Mesenteric fat pad (tissue), 1 donor: ENCODE data around the gene RNF220. TPM values are rescaled to one million over a fixed set of nuclear protein-coding genes. Genes with fewer than 3 reads are reported as not detected.

Experiments
- DNase-seq: peaks from one replicate; pipeline ENCODE4 v3.0.0-alpha.2; 2020; ENCODE audit warnings: low spot score
- total RNA-seq: library from RNA; stranded (reverse); fragmentation: NEBNext Ultra II Directional; extraction: Animal tissue kit (Norgen Biotek cat#: 25700); gene quantifications from one replicate; pipeline ENCODE4 v1.2.1, GENCODE V29; 2021
- donor health status: DM: yes; HTN: yes; CAD: no.

Gene RNF220
- total RNA-seq, 1 donor from 2014 or later = 60.1 TPM

DNA sequence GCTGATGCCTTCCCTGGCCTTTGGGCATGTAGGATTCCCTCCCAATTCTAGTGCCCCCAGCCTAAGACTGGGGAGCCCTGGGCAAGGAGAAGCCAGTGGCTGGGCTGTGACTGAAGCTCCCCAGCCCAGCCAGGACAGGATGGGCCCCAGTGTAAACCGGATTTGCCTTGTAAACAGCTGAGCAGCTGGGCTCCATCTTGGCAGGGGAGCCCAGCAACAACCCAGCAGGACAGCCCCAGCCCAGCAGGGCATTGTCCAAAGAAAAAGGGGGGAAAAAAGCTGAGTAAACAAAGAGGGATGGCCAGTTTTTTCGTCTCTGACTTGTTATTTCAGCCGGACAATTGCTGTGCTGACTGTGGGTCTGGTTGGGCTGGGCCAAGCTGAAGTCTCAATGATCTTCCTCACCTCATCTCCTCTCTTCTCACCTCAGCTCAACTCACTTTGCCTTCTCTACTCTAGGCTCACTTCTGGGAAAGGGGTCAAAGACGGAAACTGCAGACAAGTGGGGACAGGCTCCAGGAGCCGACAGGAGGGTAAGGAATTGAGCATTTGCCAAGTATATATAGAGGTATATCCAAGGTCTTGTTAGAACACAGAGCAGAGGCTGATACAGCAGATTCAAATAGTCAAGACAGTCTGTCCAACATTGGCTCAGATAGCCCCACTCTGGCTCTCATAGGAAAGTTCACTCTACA is 171.5 kb downstream of the RNF220 start:
- no peak for DNase-seq

DNA sequence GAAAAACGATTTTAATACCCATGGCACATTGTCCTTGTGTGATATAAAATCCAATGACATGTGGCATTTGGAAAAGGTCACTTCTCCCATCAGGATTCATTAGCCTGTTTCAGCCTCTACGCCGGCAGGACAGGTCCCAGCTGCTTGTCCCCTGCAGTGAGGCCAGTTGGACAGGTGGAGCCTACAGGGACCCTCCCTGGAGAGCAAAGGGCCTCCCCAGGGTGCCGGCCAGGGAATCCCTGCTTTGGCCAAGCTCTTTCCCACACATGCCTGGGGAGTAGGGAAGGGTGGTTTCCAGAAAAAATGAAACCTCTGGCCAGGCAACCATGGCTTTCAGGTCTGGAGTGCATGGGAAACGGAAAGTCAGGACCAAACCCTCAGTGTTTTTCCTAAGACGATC is 176.2 kb downstream of the RNF220 start:
- DNase-seq = no peak

DNA sequence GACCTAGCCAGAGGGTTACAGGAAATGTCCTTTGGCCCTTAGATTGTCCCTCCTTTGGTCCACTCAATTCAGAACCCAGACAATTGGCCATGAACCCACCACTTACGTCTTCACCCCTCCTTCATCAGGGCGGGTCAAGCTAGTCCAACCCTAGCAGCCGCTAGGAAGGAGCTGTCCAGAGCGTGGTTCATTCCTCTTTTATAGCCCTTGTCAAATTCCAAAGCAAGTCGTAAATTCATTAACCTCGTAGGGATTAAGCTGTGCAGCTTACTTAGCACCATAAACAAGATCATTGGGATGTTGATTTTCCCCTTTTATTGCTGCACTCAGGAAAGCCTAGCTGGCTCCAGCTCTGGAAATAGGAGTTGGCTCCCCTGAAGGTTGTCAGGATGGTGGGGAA is 179.1 kb downstream of the RNF220 start:
- no peak for DNase-seq

DNA sequence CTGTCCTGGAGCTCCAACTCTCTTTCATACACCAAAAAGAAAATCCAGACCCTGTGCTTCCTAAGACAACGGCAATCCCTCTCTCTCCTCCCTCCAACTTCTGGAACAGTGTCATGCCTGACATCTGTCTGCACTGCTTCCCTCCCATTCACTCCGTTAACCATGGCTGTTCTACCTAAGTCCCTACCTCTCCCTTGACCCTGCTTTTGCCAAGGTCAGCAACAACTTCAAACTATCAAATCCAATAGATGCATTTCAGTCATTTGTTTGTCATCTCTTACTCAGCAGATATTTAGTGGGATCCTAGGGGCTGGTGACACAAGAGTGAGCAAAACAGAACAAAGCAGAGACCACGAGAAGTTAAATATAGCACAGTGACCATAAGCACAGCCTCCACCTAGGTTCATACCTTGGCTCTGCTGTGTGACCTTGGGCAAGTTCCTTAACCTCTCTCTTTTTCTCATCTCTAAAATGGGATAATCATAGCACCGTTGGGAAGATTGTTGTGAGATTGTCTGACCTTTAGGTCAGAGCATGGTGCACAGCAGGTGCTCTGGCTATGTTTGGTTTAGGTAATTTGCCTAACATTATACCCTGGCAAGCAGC is 180.4 kb downstream of the RNF220 start:
- no peak for DNase-seq

DNA sequence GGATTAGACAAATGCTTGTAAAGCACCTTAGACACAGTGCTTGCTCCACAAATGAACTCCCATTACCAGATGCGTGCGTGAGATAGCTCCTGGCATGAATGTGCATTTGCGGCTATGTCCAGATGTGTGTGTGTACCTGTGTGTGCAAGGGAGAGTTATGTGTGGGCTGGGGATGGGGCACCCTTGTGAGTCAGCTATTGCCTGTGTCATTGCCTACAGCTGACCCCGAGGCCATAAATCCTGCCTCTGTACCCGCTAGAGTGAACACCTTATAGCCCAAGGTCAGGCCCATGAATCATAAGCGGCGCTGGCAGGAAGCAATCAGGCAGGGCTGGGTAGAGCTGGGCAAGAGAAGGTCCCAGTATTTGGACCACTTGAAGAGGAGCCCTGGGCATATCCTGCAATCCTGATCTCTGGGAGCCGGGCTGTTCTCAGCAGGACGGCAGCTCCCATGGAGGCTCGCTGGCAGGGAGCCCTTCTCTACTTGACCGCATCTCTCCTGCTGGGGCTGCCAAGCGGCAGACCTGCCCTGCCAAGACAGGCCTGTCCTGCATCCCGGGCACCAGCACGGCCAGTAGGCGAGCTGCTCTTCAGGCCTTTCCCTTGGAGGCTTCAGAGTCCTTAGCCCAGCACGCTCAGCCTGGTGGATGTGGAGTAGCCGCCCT is 182.9 kb downstream of the RNF220 start:
- DNase-seq = no peak

DNA sequence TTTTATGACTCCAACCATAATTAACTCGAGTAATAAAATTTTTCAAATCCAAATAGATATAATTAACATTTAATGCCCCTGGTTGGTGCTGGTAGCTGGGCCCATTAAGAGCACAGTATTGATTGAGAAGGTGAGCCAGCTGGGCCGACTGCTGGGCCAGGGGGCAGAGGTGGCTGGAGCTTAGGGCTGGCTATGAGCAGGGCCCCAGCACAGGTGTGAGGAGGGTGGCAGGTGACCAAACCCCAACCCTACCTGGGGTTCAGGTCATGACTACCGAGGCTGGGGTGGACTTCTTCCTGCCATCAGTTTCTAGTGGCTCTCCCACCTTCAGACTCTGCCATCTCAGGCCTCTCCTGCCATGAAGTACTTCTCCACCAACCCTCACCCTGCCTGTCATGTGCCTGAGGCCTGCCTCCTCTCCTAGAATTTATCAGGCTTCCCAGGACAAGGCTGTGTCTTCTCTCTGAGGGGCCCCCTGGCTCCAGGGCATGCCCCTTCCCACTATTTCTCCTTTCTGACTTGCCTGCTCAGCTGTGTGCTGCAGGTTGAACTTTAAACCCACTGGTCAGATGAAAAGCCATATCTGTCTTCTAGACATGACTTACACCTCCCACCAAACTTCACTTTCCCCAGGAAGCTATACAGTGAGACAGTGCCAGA is 183.6 kb downstream of the RNF220 start:
- DNase-seq = no peak

DNA sequence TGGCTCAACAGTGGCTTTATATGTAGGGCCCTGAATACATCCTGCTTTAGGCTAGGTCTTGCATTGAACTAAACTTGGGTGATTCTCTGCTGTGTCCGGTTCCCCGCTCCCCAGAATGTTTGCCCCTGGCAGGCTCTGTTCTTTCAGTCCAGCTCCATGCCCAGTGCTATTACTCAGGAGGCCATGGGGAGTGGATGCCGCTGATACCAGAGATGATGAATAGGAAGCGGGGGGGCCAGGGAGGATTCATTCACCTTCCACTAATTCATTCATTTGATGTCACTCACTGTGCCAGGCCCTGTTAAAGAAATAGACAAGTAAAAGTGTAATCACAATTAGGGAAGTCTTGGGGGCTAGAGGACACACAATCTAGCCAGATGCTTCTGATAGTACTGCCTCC is 185.4 kb downstream of the RNF220 start:
- DNase-seq = no peak

DNA sequence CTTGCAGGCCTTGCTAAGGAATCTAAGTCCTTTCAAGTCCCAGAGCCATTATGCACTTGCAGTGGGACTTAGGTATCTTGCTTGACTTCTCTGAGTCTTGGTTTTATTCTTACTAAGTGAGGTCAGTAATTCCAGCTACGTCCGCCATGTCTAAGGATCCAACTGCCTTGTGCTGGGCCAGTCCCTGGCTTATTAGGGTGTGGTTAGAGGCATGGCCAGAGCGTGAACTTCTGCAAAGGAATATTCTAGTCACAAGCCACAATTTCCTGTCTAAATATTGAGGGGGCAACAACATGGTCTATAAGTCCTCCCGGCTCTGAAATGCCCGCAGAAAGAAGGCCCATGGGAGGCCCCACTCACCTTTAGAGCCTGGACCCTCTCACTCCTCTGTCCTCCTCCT is 186.3 kb downstream of the RNF220 start:
- no peak for DNase-seq

DNA sequence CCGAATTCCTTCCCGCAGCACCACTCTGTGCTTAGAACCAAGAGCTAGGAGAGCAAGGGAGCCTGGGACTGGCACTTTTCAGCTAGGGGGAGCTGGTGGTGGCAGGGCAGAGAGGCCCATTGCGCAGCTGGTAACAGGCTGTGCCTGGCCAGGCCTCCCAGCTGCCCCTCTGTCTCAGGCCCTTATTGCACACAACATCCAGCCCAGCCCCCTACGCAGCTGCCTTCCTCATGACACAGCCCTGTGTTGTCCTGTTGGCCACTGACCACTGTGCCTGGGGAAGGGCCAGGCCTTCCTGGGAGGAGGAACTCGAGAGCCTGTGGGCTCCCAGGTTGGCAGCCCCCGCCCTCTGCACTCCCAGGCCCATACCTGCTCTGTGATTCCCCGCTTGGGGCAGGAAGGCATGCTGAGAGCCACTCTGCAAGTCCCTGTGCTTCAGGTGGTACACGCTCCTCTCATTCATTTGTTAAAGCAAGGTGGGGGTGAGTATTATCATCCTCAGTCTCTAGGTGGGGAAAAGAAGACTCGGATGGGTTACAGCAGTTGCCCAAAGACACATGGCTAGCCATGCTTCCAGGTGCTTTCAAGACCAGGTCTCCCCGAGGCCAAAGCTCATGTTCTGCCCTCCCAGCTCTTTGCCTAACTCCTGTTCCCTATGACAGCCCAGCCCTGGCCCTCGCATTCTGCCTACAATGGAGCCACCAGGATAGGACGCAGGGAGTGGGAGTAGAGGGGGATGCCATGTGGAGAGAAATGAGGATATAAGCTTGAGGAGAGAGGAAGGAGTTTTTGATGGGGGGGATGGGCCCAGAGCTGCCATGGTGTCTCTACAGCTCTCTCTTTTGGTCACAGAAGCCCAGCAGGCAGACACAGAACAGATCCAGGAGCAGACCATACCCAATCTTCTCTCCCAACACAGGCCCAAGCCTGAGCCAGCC is 187.4 kb downstream of the RNF220 start:
- no peak for DNase-seq

DNA sequence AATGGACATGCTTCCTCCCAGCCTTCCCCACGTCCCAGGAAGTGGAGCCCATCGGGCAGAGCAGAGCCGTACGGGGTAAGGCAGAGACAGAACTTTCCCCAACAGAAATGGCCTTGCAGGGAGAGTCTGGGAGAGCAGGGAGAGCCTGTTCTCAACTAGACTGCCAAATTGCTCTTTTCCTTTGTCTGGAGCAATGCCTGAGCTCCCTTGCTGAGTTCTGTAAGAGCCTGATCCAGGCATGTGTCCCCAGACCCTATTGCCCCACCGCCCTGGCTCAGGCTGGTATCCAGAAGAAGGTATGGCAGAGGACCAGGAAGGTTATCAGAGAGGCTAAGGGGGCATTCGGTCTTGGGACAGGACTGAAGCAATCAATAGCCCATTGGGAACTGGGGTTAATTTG is 189.3 kb downstream of the RNF220 start:
- DNase-seq = no peak

DNA sequence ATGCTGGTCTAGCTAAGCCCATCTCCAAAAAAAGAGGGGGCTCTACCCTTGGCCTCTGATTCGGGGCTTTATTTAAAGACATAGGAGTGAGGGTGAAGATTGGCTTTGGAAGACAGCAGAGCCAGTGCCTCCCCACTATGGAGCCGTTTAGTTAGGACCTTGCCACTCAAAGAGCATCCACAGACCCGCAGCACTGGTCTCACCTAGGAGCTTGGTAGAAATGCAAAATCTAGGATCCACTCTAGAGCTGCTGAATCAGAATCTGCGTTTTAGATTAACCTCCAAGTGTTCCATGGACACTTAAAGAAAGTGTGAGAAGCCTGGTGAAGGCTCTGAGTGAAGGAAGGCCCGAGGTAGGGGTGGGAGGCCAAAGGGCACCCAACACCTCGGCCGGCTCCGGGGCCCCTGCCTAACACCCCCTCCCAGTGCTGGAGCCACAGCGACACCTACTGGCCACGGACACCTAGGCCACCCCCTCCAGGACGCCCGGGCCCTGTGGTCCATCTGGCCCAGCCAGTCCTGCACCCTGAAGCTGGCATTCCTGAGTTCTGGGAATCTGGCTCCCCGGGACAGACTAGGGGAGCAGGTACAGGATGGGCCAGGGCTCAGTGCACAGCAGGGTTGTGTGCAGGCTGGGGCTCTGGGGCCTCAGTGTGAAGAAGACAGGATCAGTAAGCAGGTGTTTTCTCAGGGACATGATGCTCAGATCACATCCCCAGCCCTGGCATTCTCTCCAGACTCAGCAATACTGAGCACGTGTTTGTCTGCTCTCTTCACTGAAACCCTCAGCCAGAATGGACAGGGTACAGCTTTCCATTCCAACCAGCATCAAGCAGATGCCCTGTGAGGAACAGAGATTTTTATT is 190.0 kb downstream of the RNF220 start:
- peak; percentile 95 for DNase-seq

DNA sequence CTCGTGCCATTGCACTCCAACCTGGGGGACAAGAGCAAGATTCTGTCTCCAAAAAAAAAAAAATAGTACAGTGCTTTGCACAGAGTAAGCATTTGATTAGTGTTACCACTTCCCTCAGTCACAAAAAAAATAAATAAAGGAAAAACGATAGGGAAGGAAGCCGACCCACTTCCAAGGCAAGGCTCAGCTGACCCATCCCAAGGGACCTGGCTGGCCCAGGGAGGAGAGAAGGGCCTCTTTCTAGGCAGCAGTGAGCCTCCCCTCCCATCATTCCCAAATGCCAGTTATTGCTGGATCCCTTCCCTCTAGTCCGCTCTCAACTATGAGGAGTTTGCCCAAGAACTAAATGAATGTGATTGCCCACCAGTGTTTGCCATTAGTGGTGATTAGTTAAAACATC is 191.5 kb downstream of the RNF220 start:
- DNase-seq = no peak

DNA sequence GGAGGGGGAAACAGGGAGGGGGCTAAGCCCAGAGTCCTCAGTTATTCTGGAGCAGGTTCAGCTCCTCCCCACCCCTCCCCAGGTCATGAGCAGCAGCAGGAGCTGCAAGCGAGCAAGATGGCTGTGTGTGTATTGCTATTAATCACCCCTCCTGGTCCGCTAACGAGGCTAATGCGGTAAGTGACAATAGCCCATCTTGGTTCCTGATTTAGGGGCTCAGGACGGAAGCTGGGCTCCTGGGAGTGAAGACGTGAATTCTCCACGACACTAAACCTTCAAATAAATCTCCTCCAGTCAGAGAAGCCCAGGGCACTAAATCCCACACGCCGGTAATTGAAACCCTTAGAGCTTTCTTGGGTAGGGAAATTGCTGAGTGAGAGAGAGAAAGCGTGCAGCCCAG is 193.1 kb downstream of the RNF220 start:
- no peak for DNase-seq

DNA sequence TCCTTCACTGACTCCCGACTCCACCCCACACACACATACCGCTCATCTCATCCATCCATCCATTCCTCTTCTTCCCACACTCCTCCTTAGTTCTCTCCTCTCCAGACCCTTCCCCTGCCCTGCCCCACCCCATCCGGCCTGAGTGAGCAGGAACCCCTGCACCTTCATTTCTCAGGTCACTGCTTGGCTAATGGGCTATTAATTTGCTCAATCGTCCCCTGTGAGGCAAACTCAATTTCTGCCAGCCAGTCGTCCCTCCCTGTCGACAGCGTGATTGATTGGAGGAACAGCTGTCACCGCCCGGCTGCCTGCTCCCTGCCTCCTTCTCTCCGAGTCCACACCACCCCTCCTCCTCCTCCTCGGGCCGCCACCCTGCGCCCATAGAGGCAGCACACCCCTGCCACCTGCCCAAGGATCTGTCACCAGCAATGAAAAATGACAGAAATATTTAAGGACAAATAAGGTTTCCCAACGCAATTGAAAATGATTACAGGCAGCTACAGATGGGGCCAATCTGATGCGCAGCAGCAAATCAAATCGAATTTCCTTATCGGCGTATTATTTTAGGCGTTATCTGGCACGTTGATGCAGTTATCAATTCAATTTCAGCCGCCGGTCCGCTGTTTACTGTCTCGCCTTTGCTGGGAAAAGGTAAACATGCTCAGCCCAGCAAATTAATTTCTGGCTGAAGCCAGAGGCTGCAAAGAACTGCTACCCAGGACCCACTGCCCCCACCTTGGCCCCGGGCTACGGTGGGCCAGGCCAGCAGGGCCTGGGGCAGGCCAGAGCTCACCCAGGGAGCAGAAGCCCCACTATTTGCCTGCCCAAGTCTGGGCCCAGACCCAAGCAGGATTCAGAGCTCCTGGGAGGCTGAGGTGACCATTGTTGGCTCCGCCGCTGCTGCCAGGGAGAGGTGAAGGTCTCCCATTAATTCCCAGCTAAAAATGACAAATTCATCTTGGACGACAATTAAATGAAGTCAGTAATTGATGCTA is 197.9 kb downstream of the RNF220 start:
- no peak for DNase-seq

DNA sequence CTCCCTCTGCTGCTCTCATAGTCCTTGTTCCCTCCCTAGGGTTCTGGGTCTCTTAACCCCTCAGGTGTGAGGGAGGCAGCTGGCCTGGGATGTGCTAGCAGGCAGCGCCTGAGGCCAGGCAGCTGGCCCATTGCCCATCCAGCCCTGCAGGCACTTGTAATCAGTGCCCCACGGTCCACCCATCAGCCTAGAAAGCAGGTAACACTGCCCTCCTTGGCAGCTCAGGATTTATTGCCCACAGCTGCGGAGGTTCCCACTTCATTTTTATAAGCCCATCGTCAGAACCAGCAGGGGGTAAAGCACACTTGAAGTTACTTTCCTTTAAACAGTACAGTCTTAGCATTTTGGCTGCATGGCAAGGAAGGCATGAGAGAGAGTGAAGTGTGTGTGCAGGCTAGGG is 198.7 kb downstream of the RNF220 start:
- DNase-seq = no peak

DNA sequence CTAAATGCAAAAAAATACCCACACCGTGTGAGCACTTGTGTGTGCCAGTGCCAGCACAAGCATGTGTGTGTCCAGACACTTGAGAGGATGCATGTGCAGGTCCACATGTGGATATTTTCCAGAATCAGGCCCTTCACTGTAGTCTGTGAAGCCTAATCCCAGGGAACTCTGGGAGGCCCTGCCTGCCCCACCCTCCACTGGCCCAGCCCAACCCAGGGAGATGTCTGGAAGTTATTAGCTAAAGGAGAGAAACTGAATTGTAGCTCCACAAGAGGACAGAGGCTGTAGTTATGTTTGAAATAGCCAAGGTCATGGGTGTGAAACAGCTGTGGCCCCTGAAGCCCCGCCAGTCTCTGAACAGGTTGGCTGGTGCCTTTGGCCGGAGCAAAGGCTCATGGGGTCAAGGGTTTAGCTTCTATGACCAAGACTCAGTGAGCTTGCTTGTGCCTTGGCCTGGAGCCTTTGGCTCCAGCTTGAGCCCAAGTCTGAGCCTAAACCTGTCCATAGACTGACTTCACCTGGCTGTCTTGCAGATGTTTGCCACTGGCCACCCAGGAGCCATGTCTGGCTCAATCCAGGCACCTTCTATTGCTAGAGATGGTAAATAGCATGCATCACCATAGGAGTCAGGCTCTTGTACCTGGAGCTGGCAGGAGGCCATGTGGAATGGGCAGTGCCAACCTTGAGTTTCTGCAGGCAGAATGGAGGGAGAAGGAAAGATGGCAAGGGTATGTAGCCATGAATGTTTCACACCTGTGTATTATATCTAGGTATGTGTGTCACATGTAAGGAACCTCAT is 199.3 kb downstream of the RNF220 start:
- DNase-seq = no peak

DNA sequence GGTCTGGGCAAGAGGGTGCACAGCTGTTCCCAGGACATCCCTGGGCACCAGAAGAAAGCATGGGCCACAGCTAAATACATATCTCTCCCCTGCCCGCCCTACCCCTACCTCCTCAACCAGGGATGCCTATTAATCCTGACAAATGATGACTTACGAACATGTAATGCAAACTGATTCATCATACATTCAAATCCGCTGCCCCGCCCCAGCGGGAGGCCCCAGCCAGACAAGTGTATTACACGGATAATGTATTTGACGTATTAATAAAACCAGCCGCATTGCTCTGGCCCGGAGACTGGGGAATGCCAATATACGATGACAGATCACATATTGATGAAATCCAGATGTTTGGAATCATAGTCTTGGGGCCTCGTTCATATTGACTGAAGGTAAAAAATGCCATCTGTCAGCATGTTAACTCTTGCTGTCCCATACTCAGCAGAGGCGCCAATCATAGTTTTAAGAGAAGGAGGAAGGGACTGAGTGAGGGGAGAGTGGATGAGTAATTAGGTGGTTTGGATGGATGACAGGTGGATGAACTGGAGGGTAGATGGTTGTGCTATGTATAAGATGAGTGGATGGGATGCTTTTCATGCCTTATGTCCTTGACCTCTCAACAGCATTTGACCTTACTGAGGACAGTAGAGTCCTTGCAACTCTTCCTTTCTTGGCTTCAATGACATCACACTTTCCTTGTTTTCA is 201.0 kb downstream of the RNF220 start:
- DNase-seq = no peak
